AG08395 (cell line): ENCODE measurements around the gene KRT3.
"Not testable (repeated sequence)": the region's sequence is repeated elsewhere in the genome, so short reads cannot be mapped to it uniquely, and the experiment has no call there.

Experiments
- DNase-seq: peaks from one replicate; pipeline ENCODE4 v3.0.0; 2012; ENCODE audit warnings: mixed read lengths, low spot score

Gene KRT3

GRCh38 chr12:52798003-52798670, 2.2 kb upstream of the KRT3 start:
- peak; percentile 79 for DNase-seq

- DNase-seq: no peak
Observed at GRCh38 chr12:52797529-52797894, 1.6 kb upstream of the KRT3 start.

GRCh38 chr12:52796839-52797528, 1.1 kb upstream of the KRT3 start:
- DNase-seq: no peak

GRCh38 chr12:52796429-52796794, 495 bp upstream of the KRT3 start:
- no peak for DNase-seq

GRCh38 chr12:52795332-52795674, 614 bp downstream of the KRT3 start:
- DNase-seq: not testable (repeated sequence)

GRCh38 chr12:52794479-52795331, 1.2 kb downstream of the KRT3 start:
- peak; percentile 35 for DNase-seq

- no peak for DNase-seq
Observed at GRCh38 chr12:52792185-52793029, 3.5 kb downstream of the KRT3 start.

- no peak for DNase-seq
Observed at GRCh38 chr12:52791271-52792184, 4.4 kb downstream of the KRT3 start.

- DNase-seq: no peak
Observed at GRCh38 chr12:52790427-52791270, 5.3 kb downstream of the KRT3 start.

- DNase-seq: no peak
Observed at GRCh38 chr12:52789637-52790426, 6.1 kb downstream of the KRT3 start.

- no peak for DNase-seq
Observed at GRCh38 chr12:52788876-52789636, 6.9 kb downstream of the KRT3 start.

GRCh38 chr12:52788192-52788875, 7.6 kb downstream of the KRT3 start:
- DNase-seq: no peak

- DNase-seq: no peak
Observed at GRCh38 chr12:52787324-52788191, 8.4 kb downstream of the KRT3 start.

GRCh38 chr12:52784909-52785308, 11.0 kb downstream of the KRT3 start:
- no peak for DNase-seq

- no peak for DNase-seq
Observed at GRCh38 chr12:52783563-52784316, 12.2 kb downstream of the KRT3 start.

- DNase-seq: no peak
Observed at GRCh38 chr12:52782502-52782901, 13.4 kb downstream of the KRT3 start.
